GM19023 (cell line): ENCODE data around the gene MTX1.
"Not testable (repeated sequence)": the region's sequence is repeated elsewhere in the genome, so short reads cannot be mapped to it uniquely, and the experiment has no call there.

Experiments used
- ATAC-seq: cut with Tn5 transposase; IDR thresholded peaks from one replicate; pipeline ENCODE4 v1.9.1; 2021; ENCODE audit warnings: mild to moderate bottlenecking, moderate library complexity; ENCODE audit not compliant: unreplicated experiment

MTX1 gene

DNA sequence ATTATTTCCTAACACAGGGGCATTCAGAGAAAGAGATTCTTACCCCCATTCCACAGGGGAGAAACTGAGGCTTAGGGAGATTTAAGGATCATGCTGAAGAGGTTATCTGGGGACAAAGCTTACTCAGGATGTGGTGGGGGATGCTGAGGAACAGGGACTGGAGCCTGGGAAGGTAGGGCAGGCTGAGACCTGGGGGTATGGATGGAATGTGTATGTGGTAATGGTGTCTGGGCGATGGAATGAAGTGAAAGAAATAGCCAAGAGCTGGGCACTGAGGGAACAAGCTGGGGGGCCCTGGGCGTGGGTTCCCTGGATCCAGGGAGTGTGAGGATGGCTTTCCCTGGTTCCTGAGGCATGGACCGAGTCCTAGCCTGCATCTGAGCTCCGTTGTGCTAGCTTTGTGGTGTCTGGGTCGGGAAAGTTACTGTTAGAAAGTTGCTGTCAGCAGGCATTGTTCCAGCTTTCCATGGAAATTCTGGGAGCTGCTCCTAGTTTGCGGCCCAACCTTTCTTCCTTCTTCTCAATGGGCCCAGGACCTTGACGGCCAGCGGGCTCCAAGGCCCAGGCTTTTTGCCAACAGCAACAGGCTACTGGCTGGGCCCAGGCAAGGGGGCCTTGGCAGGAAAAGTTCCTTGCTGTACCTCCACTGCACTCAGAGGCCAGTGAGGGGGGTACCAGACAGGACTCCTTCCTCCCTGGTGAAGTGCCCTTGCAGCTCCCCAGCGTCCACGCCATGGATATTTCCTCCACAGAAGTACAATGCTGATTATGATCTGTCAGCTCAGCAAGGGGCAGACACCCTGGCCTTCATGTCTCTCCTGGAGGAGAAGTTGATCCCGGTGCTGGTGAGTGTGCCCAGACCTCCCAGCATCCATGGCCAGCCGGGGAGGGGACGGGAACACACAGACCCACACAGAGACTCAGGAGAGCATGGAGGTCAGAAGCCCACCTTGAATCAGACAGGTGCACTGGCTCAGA, 23.8 kb downstream of the MTX1 start:
- not testable (repeated sequence) for ATAC-seq

DNA sequence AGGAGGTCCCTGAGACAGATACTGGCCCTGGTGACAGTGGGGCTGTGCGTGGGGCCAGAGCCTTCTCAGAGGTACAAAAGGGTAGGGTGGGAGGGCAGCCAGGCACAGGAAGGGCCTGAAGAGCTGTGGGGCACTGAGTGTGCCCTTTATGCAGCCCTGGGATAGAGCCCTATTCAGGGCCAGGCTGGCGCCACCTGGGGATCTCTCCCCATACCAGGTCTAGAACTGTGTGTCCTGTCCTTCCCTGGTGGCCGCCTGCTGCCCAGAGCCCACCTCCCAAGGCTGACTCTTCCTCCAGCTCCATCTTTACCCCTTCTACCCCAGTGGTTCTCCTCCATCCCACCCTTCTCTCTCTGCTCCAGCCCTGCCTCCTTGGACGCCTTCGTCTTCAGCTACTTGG, 25.0 kb downstream of the MTX1 start:
- ATAC-seq: not testable (repeated sequence)

DNA sequence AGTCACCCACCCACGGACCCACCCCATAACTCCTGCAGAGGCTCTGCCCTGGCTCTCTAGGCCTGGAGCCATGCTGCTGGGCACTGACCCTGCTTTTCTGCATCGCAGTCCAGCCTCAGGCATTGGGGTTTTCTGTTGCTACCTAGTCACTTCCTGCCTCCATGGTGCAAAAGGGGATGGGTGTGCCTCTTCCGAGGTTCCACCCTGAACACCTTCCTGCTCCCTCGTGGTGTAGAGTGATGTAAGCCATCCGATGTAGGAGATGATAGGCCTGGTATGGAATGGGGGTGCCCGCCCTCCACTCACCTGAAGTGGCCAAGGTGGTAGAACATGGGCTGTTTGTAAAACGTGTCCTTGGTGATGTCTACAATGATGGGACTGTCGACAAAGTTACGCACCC, 26.9 kb downstream of the MTX1 start:
- not testable (repeated sequence) for ATAC-seq

DNA sequence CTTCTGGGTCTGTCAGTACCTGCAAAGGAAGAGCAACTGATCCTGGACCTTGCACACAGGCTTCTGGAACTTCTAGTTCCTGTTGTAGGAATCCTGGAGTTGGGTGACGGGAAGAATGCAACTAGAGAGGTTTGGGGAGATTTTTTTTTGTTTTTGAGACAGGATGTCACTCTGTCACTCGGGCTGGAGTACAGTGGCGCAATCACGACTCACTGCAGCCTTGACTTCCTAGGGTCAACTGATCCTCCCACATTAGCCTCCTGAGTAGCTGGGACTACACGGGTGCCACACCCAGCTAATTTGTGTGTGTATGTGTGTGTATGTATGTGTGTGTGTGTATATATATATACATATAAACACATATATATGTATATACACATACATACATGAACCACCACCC, 28.0 kb downstream of the MTX1 start:
- ATAC-seq: no peak

DNA sequence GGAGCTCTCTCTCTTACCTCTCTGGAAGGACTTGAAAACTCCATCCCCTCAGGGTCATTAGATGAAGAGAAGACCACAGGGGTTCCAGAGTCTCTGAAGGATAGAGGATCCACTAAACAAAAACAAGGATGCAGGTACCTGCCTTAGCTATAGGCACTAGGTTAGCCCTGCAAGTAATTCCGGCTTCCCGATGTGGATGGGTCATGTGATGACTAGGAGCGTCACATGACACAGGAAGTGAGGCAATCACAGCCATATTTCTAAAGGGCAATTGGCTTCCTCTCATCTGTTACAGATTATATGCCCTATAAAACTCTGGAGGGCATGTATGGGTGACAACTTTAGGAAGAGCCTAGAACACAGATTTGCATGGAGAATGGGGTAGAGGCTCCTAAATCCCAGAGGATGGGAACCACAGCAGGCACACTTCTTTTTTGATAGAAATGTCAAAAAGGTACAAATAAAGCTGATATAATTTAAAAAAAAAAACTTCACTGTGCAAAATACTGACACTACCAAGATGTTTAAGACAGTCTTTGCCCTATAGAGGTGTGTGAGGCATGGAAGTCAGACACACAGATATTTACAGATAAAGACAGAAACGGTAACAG, 32.7 kb downstream of the MTX1 start:
- ATAC-seq: no peak

DNA sequence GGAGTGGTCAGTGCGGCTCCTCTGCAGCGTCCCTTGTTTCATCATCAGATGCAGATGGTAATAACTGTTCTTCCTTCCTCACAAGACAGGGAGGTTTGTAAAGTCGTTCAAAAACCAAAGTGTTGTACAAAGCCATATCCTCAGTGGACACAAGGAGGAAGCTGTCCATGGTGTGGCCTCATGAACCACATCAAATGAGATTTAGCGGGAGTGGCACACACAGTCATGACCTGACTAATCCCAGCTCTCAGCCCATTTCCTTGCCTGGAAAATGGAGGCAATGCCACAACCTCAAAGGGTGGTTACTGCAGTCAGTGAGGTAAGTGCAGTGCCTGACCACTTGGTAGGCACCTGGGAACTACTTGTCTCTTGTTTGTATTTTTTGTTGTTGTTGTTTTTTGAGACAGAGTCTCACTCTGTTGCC, 33.4 kb downstream of the MTX1 start:
- no peak for ATAC-seq

DNA sequence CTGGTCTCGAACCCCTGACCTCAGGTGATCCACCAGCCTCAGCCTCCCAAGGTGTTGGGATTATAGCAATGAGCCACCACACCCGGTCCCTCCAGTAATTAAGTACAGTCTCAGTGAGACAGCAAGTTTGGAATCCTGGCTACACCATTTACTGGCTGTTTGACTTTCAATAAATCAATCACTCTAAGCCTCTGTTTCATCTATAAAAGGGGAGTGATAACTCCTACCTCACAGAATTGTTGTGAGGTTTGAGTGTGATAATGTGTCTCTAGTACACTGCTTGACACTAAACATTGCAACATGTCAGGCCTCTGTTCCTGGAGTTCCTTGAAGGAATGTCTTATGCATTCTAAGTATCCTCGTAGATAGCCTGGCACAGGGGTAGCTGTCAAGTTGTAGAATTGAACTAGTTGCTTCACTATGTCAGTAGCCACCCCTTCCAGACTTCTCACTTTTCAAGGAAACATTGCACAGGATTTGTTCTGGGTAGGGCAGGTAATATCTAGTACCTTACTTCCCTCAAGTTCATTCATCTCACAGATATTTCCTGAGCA, 34.4 kb downstream of the MTX1 start:
- no peak for ATAC-seq

DNA sequence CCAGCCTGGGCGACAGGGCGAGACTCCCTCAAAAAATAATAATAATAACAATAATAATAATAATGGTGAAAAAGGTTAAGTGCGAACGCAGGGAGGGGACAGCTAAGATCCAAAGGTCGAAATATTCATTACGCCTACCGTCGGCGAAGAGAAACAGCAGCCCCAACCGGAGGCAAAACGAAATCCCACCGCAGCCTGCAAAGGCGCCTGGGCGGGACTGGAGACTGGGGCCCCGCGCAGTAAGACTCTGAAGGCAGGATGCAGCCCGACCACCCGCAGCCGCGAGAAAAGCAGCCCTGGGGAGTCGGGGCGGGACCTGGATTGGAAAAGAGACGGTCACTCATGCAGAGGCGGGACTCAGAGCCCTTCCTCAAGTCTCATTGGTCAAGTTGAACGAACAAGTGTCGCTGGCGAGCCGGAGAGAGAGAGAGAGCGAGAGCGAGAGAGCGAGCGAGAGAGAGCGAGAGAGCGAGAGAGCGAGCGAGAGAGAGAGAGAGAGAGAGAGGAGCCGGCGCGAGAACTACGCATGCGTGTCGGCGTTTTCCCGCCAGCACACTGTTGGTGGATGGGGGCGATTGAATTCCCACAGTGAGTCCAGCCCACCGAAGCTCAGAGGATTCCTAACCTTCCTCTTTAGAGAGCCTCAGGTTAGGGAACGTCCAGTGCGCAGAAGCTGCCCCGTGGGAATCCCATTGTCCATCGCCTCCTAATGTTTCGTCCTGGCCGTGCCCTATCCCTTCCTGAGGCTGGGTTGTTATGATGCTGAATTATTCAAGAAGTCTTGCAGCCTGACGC, 36.1 kb downstream of the MTX1 start:
- ATAC-seq: peak; percentile 82

DNA sequence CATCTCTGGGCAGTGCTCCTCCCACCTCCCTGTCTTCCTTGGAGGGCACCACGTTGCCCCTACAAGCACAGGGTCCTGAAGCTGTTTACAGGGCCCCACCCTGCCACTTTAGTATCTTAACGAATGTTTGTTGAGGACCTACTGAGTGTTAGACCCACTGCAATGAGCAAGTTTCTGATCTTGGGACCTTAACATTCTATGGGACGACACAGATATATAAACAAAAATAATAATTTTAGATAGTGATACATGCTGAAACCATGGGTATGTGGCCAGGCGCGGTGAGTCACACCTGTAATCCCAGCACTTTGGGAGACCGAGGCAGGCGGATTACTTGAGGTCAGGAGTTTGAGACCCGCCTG, 36.6 kb downstream of the MTX1 start:
- ATAC-seq: no peak

DNA sequence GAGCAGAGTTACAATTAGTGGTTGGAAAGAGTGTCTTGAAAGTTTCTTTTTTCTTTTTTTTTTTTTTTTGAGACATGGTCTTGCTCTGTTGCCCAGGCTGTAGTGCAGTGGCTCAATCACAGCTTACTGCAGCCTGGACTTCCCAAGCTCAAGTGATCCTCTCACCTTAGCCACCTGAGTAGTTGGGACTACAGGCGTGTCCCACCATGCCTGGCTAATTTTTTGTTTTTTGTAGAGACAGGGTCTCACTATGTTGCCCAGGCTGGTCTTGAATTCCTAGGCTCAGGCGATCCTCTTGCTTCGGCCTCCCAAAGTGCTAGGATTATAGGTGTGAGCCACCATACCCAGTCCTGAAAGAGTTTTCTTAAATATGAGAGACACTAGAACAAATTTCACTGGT, 38.3 kb downstream of the MTX1 start:
- not testable (repeated sequence) for ATAC-seq

DNA sequence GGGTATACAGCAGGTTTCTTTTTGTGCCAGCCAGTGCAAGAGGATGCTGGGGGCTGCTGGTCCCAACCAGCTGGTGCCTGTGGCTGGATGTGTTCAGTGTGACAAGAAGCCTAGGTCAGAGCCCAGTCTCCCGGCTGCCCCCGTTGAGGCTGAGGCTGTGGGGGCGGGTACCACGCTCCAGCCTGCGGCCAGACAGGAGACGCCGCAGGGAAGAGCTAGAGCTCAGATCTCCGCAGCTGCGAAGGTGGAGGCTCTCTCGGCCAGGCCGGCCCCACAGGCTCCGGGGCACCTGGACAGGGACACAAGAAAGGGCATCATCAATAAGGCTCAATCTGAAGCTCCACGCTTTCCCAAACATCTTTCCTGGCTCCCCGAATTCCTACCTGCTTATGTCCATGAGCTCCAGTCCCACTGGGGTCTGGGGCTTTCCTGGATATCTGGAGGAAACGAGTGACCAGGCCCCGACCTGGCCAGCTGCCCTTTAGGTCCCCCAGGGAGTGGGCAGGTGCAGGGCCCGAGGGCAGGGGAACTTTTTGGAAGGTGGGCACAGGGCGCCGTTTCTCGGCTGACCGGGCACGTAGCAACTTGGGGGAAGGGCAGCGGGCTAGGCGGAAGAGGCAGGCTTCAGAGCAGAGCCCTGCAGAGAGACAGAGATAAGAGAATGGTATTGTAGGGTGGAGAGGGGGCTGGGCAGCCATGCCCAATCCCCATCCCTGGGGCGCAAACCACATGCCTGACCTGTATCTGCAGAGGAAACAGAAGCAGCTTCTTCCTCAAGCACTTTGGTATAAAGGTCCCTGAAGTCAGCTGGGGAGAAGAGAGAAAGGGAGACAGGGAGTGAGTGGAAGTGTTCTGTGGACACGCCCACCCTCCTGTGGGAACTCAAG, 39.4 kb downstream of the MTX1 start:
- no peak for ATAC-seq

DNA sequence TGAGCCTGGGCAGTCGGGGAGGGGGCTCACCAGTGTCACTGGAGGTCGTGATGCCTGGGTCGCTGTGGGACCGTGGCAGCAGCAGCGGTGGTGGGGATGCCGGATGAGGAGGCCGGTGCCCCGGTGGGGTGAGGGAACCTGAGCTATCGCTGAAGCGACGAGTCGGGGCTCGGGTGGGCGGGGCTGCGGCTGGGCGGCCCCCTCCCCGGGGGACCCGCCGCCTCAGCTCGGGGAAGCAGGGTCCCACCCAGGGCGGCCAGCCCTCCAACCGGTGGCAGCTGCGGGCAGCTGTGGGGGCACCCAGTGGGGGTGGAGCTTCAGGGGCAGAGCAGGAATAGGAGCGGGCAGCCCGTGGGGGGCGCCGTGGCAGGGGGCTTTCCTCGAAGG, 41.7 kb downstream of the MTX1 start:
- peak; percentile 14 for ATAC-seq

DNA sequence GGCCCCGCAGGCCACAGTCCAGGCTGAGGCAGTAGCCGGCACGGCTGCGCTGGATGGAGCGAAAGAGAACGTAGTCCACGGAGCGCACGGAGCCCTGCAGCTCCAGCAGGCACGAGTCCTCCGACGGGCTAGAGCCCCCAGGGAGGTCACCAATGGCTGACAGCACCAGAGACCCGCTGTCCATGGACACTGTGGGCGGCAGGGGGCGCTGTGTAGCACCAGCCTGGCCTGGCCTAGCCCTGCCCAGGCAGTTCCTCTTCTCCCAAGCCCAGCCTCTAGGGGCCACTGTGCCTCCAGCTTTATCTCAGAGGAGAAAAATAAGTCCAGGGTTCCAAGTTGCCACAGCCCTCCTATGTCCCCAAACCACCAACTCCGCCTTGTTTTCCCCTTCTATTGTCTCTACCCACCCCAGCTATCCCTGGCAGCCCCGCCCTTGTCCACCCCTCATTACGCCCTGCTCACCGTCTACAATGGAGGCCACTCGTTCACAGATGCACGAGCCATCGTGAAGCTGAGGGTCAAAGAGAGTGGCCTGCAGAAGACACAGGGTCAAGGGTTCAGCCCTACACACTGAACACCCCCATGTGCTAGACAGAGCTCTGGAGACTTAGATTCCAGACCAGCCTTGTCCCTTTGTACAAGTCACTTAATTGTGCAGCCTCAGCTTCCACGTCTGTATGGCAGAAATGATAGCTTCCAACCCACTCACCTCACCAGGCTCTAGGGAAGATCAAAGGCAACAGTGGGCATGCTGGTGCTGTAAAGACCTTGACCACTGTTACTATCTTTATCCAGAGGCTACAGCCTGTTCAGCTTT, 42.3 kb downstream of the MTX1 start:
- peak; percentile 79 for ATAC-seq

DNA sequence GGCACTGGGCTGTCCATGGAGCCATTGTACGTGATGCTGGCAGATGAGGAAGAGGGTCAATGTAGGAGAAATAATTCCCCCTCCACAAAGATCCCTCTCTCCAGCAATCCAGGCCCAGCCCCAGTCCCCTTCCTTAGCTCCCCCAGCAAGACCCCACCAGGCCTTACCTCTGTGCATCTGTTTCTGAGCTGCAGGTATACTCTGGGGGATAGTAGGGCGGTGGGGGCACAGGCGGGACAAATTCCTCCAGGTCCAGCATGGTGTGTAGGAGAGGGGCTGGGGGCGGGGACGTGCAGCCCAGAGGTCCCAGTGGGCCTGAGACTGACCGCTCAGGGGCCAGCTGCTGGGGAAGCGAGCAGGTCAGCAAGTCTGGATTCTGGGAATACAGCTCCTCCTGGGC, 43.1 kb downstream of the MTX1 start:
- no peak for ATAC-seq

DNA sequence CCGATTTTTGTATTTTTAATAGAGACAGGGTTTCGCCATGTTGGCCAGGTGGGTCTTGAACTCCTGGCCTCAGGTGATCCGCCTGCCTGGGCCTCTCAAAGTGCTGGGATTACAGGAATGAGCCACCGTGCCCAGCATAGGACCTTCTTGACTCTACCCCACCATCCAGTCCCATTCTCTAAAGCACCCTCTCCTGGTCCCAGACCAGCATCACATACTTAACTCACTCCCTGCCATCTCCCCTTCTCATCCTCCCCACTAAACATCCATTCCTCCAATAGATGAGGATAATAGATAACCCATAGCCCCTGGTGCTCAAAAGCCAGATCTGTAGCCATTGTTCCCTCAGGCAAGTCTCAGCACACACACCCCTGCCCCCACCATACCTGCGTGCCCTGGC, 44.7 kb downstream of the MTX1 start:
- ATAC-seq: no peak

DNA sequence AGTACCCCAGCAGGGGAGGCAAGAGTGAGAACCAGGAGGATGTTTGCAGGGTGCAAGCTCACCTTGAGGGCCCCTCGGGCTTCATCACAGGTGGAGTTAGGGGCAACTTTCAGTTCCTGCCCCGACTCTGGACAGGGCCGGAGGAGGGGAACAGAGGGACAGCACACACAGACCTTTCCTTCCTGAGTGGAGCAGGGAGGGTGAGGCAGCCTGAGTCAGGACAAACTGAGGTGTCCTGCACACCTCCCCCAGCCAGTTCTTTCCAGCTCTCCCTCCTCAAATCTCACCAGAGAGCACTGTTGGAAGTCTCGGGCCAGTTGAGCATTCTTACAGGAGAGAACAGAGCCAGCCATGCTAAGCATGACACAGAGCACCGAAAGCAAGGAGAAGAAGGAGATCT, 45.3 kb downstream of the MTX1 start:
- ATAC-seq: no peak

DNA sequence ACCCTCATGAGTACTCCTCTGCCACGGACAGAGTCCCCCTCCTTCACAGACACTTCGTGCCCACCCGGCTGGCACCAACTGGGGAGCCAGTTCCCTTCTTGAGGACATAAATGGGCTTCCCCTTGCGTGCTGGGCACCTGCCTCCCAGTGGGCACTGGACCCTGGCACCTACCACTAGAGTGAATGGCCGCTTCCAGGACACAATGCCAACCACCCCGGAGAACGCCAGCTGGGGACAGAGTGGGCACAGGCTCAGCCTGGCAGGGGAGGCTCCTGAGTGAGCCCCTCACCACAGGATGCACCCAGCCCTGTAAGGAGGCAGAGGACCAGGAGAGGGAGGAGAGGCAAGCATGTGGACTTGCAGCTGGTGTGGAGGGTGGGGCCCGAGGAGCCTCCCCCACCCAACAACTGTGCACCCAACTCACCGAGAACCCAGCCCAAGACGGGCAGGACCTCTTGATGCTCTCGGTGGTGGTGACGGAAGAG, 45.8 kb downstream of the MTX1 start:
- no peak for ATAC-seq

DNA sequence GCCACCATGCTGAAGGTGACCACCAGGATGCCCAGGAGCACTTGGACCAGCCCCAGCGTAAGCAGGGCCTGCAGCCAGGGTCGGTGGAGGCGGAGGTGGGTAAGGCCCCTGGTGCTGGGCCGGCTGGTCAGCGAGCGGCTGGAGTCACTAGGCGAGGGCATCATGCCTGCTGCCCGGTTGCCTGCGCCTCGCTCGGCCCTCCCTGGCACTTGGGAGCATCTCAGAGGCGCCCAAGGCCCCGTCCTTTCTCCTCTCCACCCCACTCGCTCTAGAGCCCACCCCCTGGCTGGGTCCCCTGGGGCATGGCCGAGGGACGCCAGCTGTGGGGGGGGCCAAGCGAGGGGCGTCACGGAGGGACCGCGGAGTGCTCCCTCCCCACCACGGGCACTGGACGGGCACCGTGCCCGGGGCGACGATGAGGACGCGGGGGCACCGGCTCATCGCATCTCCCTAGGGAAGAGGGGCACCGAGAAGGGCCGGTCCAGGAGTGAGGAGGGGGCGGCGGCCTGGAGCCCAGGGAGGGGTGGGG, 46.3 kb downstream of the MTX1 start:
- no peak for ATAC-seq
